ENCODE results near the gene POLL. TPM values are rescaled to one million over a fixed set of nuclear protein-coding genes. Genes with fewer than 3 reads are reported as not detected.

Gene POLL
- polyA plus RNA-seq, 1 experiment = 31.3 TPM

DNA sequence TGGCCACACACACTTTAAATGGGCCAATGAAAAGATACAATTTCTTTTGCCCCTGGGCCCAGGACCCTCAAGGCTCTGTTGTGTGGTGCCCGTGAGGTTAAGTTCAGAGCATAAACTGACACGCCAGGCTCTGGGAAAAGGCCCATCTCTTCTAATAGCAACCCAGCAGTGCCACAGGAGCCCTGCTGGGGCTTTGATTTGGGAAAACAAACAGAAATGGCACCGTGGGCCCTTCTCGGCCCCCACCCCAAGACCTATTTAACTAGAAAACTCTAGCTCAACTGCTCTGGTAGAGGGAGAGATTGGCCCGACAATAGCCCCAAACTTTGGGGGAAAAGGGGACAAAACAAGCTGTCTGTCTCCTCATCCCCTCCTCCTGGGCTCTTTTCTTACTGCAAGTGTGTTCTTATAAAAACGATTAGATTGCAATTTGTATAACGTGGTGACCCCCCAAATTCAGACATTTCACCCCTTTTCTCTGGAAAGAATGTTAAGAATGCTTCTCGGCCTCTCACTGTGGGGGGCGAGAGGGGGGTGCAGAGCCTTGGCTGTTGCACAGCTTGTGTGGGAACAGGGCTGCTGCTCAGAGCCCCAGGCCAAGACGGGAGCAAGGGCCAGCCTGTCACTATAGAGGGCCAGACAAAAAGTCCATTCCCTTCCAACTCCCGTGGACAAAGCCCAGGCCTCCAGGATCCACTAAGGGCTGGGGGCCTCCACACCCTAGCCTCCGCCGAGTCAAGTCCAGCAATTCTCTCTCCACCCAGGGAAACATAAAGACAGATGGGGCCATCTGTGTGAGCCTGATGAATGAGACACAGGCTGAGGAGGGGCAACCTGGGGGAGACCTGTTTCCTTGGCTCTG lies 26.8 kb upstream of the POLL start:
- ChIA-PET CTCF (interaction anchor here (0.7 kb wide), 1 partner anchor 167 kb away, joined by 3 read pairs; no protein-coding TSS in a partner anchor), POLR2A (no interaction called here)
- Histone ChIP-seq H3K27me3 (ENCODE audit: control insufficient read depth, insufficient read depth, low read length) (no peaks in the 10 kb centered on the region), H3K36me3 (ENCODE audit: control insufficient read depth, insufficient read depth, low read length) (peaks cover 12% of the 10 kb centered on the region), H3K4me3 (ENCODE audit: low read depth, low read length) (no peak overlapping the region)
- TF ChIP-seq CTCF (IDR thresholded peaks at IDR 0.05; ENCODE audit: insufficient read depth, low read depth, low read length) = no peak
- no peak for DNase-seq (ENCODE audit: low read depth)

DNA sequence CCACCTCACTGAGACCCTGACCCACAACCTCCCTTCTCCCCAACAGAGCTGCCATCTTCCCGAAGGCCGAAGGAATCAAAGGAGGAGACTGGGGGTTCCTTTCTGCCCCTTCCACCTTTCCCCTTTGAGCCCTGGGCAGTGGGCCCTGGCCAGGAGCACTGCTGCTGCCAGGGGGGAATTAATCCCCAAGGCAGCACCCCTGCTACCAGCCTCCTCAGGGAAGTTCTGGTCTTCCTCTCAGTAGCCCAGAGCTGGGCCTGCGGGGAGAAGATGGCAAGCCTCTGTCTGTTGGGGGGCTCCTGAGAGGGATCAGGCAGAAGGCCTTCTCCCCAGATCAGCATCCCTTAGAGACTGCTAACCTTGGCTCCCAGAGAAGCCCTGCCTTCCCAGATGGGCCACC lies 25.6 kb upstream of the POLL start:
- DNase-seq (ENCODE audit: low read depth) = no peak
- H3K27me3 ChIP-seq (ENCODE audit: control insufficient read depth, insufficient read depth, low read length) = no peaks in the 10 kb centered on the region
- H3K4me3 ChIP-seq (ENCODE audit: low read depth, low read length) = no peak overlapping the region
- ChIA-PET POLR2A (no interaction called here), CTCF (interaction anchor here (2.1 kb wide), 1 partner anchor 11 kb away, joined by 7 read pairs; no protein-coding TSS in a partner anchor)
- peaks cover 16% of the 10 kb centered on the region for H3K36me3 ChIP-seq (ENCODE audit: control insufficient read depth, insufficient read depth, low read length)
- no peak for TF ChIP-seq CTCF (IDR thresholded peaks at IDR 0.05; ENCODE audit: insufficient read depth, low read depth, low read length)

- Histone ChIP-seq H3K4me3 (ENCODE audit: low read depth, low read length) (no peak overlapping the region), H3K36me3 (ENCODE audit: control insufficient read depth, insufficient read depth, low read length) (peaks cover 15% of the 10 kb centered on the region), H3K27me3 (ENCODE audit: control insufficient read depth, insufficient read depth, low read length) (no peaks in the 10 kb centered on the region)
- POLR2A ChIA-PET = no interaction called here
- no peak for DNase-seq (ENCODE audit: low read depth)
- CTCF ChIA-PET = interaction anchor here (1.3 to 5.1 kb wide), 3 partner anchors 10 to 168 kb away, joined by 3 to 20 read pairs (median 7); no protein-coding TSS in a partner anchor
- no peak for TF ChIP-seq CTCF (IDR thresholded peaks at IDR 0.05; ENCODE audit: insufficient read depth, low read depth, low read length)
Measured at GRCh38 chr10:101612872-101613271, 24.8 kb upstream of the POLL start.

DNA sequence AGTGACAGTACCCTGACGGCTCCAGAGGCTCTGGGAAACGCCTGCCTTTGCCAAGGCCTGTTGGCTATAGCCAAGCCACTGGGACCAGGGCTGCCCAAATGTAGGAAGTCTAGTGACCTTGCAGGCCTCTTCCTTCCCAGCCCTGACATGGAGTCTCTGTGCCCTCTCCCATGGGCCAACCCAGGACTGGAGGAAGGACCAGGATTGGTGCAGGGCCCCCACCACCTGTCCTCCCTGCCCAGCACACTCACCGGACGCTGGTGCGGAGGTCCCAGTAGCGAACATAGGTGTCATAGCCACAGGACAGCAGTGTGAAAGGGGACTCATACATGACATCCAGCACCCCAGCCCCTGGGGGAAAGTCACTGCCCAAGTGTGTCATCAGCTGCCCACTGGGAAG lies 24.0 kb upstream of the POLL start:
- ChIA-PET POLR2A (no interaction called here), CTCF (interaction anchor here (1.3 to 5.1 kb wide), 3 partner anchors 10 to 169 kb away, joined by 3 to 20 read pairs (median 7); no protein-coding TSS in a partner anchor)
- H3K27me3 ChIP-seq (ENCODE audit: control insufficient read depth, insufficient read depth, low read length) = no peaks in the 10 kb centered on the region
- no peak overlapping the region for H3K4me3 ChIP-seq (ENCODE audit: low read depth, low read length)
- peaks cover 15% of the 10 kb centered on the region for H3K36me3 ChIP-seq (ENCODE audit: control insufficient read depth, insufficient read depth, low read length)
- no peak for TF ChIP-seq CTCF (IDR thresholded peaks at IDR 0.05; ENCODE audit: insufficient read depth, low read depth, low read length)
- DNase-seq (ENCODE audit: low read depth) = no peak

- no peak for TF ChIP-seq CTCF (IDR thresholded peaks at IDR 0.05; ENCODE audit: insufficient read depth, low read depth, low read length)
- CTCF ChIA-PET = interaction anchor here (1.2 to 5.1 kb wide), 3 partner anchors 9 to 170 kb away, joined by 3 to 20 read pairs (median 5); no protein-coding TSS in a partner anchor
- POLR2A ChIA-PET = no interaction called here
Measured at GRCh38 chr10:101611096-101611905, 23.2 kb upstream of the POLL start.

More at GRCh38 chr10:101611096-101611905, 23.2 kb upstream of the POLL start:
- H3K36me3 ChIP-seq (ENCODE audit: control insufficient read depth, insufficient read depth, low read length) = peaks cover 17% of the 10 kb centered on the region
- H3K27me3 ChIP-seq (ENCODE audit: control insufficient read depth, insufficient read depth, low read length) = no peaks in the 10 kb centered on the region
- no peak overlapping the region for H3K4me3 ChIP-seq (ENCODE audit: low read depth, low read length)
- no peak for DNase-seq (ENCODE audit: low read depth)
